T-cell (primary cell): Measurements from ENCODE around the gene ELAVL4. TPM values are rescaled to one million over a fixed set of nuclear protein-coding genes. Genes with fewer than 3 reads are reported as not detected.

ENCODE experiments used
- ATAC-seq, 4 experiments: fragments of 200-7000 bp in 3 of 4; fragments of 150-1000 bp in 1 of 4; cut with Tn5 transposase; replicated peaks in 1 of 4; 1 replicate in 3 of 4; 2 replicates in 1 of 4; pipeline ENCODE4 v1.10.0; 2021; ENCODE audit warnings: moderate library complexity in 3 of 4, mild to moderate bottlenecking in 2 of 4, moderate number of reproducible peaks in 1 of 4
- CTCF ChIA-PET, 2 donors: fragments of 300-600 bp; sonication (Branson Sonifier 250); formaldehyde crosslinking; loops; one replicate each; lab custom pipeline; 2022; ENCODE audit warnings: antibody characterized with exemption in 2 of 2; lab: Charles Lee
- POLR2A ChIA-PET, 2 donors: fragments of 300-600 bp; sonication (Branson Sonifier 250); formaldehyde crosslinking; loops; one replicate each; lab custom pipeline; 2022; ENCODE audit warnings: antibody characterized with exemption in 2 of 2; lab: Charles Lee
- DNase-seq, 35 experiments: peaks; one replicate each; pipeline versions ENCODE4 v3.0.0 to v3.0.0-alpha.2; 2013 to 2023
- H3K27ac ChIP-seq: one replicate; pipeline ENCODE4 v1.5.1; 2013; ENCODE audit warnings: low read length
- H3K27me3 ChIP-seq, 2 experiments: replicated peaks in 1 of 2; 1 replicate in 1 of 2; 2 replicates in 1 of 2; pipeline versions ENCODE4 v1.6.1 to v1.7.0; 2013; ENCODE audit warnings: low read length in 1 of 2, mixed read lengths in 1 of 2; ENCODE audit not compliant: control insufficient read depth in 2 of 2, insufficient read depth in 2 of 2; ENCODE audit errors: extremely low read depth in 1 of 2
- H3K36me3 ChIP-seq, 2 donors: 1 replicate in 1 of 2; 2 replicates in 1 of 2; pipeline versions ENCODE4 v1.6.1 to v1.7.0; 2013; ENCODE audit warnings: low read length in 1 of 2; ENCODE audit not compliant: control insufficient read depth in 2 of 2, insufficient read depth in 1 of 2; ENCODE audit errors: extremely low read depth in 1 of 2
- H3K4me1 ChIP-seq, 2 experiments: 1 replicate in 1 of 2; 2 replicates in 1 of 2; pipeline versions ENCODE4 v1.6.1 to v1.7.0; 2013; ENCODE audit warnings: low read length in 2 of 2, mixed read lengths in 1 of 2; ENCODE audit not compliant: insufficient read depth in 2 of 2, control insufficient read depth in 1 of 2; ENCODE audit errors: extremely low read depth in 1 of 2
- H3K4me3 ChIP-seq, 2 donors: 1 replicate in 1 of 2; 2 replicates in 1 of 2; pipeline versions ENCODE4 v1.5.1 to v1.7.0; 2013; ENCODE audit warnings: mild to moderate bottlenecking in 2 of 2, low read length in 1 of 2, moderate library complexity in 1 of 2; ENCODE audit not compliant: control insufficient read depth in 1 of 2; ENCODE audit errors: extremely low read depth in 1 of 2
- H3K9me3 ChIP-seq: 2 replicates; pipeline ENCODE4 v1.7.0; 2013
- H3K27ac Mint-ChIP-seq, 2 donors: one replicate each; pipeline ENCODE4 v1.8.0; 2020 to 2021; ENCODE audit warnings: mild to moderate bottlenecking in 2 of 2, mixed read lengths in 2 of 2
- H3K27me3 Mint-ChIP-seq, 2 donors: one replicate each; pipeline ENCODE4 v1.8.0; 2021 to 2022; ENCODE audit warnings: mixed read lengths in 2 of 2
- H3K36me3 Mint-ChIP-seq: one replicate; pipeline ENCODE4 v1.8.0; 2021; ENCODE audit warnings: mixed read lengths
- H3K4me1 Mint-ChIP-seq, 3 donors: one replicate each; pipeline ENCODE4 v1.8.0; 2020 to 2022; ENCODE audit warnings: mixed read lengths in 3 of 3, mild to moderate bottlenecking in 1 of 3
- H3K4me3 Mint-ChIP-seq, 3 donors: one replicate each; pipeline ENCODE4 v1.8.0; 2020 to 2022; ENCODE audit warnings: mild to moderate bottlenecking in 3 of 3, mixed read lengths in 3 of 3, moderate library complexity in 3 of 3
- H3K9me3 Mint-ChIP-seq, 3 donors: one replicate each; pipeline ENCODE4 v1.8.0; 2020 to 2022; ENCODE audit warnings: mixed read lengths in 3 of 3
- WGBS: methylation state at CpG from one replicate; pipeline ENCODE4 v1.1.5; 2013; ENCODE audit warnings: missing lambda C conversion rate; ENCODE audit not compliant: insufficient coverage; 5-methylcytosine and 5-hydroxymethylcytosine counted together
- total RNA-seq, 35 experiments: library from RNA in 6 of 35; stranded (reverse) in 6 of 35; fragments of 120-200 nt in 1 of 35; gene quantifications; one replicate each; pipeline versions ENCODE4 v1.2.1 to v1.2.4 and lab custom pipeline; 2013 to 2026

The ELAVL4 gene
- total RNA-seq, 5 donors from 2014 or later (not counting 1 experiment from before 2014, with no cell fraction given), result not detected

DNA sequence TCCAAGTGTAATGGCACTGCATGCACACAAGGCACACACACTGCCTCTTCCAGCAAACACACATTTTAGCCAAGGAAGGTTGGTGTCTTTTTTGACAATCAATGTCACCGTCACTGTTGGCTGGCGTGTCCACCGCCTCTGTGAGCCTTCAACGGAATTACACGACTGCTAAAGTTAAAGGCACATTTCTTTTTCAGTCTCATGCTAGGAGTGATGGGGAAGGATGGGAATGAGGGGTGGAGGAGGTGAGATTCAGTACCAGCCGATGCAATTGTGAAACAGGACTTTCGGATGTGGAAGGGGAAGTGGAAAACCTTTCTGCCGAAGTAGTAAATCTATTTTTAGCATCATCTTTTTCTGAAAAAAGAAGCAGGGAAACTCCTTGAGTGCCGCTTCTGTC is 1.4 kb downstream of the ELAVL4 start:
- peaks cover 49 to 62% of the 10 kb centered on the region in 2 donors for H3K27me3 Mint-ChIP-seq
- WGBS, result 0% methylated on average over 3 of the region's 9 CpGs
- DNase-seq (no peak), ATAC-seq (no peak)
- H3K4me1 Mint-ChIP-seq, result peaks cover 20 to 23% (median 21%) of the 10 kb centered on the region in 3 donors
- no peaks in the 10 kb centered on the region for H3K9me3 Mint-ChIP-seq
- POLR2A ChIA-PET, result no interaction called here
- no peak overlapping the region for H3K27ac ChIP-seq
- H3K36me3 ChIP-seq, result no peaks in the 10 kb centered on the region
- CTCF ChIA-PET, result no interaction called here
- peak overlapping the region; percentile 35 to 79 (median 47) for H3K4me3 Mint-ChIP-seq
- peak overlapping the region in 1 of 2 donors; percentile 1 for H3K27ac Mint-ChIP-seq
- no peaks in the 10 kb centered on the region for H3K36me3 Mint-ChIP-seq
- H3K9me3 ChIP-seq, result no peaks in the 10 kb centered on the region
- H3K4me1 ChIP-seq, result peaks cover 0 to 9% of the 10 kb centered on the region in 2 experiments
- peak overlapping the region in 1 of 2 donors; percentile 45 for H3K4me3 ChIP-seq
- H3K27me3 ChIP-seq, result peaks cover 0 to 9% of the 10 kb centered on the region in 2 experiments

DNA sequence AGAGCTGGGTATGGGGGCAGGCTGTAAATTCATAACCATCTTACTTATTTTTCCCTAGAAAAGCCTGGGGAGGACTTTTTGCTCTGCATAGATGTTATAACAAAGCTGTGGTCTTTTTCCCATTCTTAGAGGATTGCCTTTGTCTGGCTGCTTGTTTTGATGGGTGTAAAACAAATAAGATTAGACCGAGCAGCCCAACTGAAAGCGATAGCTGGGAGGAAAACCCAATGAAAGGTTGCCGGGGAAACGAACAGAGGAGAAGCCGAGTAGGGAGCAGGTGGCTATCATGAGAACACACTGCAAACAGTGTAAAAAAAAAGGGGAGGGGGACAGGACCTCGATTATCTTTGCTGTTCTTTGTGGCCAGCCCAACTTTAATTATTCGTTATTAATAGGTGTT is 1.9 kb downstream of the ELAVL4 start:
- Histone ChIP-seq H3K4me3 (peak overlapping the region in 1 of 2 donors; percentile 45), H3K4me1 (peaks cover 0 to 9% of the 10 kb centered on the region in 2 experiments), H3K9me3 (no peaks in the 10 kb centered on the region), H3K27ac (no peak overlapping the region), H3K27me3 (peaks cover 0 to 9% of the 10 kb centered on the region in 2 experiments), H3K36me3 (no peaks in the 10 kb centered on the region)
- Mint-ChIP-seq H3K4me3 (peak overlapping the region in 2 of 3 donors; percentile 47 to 79), H3K9me3 (no peaks in the 10 kb centered on the region), H3K4me1 (peaks cover 20 to 23% (median 21%) of the 10 kb centered on the region in 3 donors), H3K27me3 (peaks cover 49 to 62% of the 10 kb centered on the region in 2 donors), H3K27ac (no peak overlapping the region), H3K36me3 (no peaks in the 10 kb centered on the region)
- ChIA-PET POLR2A (no interaction called here), CTCF (no interaction called here)
- ATAC-seq (no peak), DNase-seq (no peak)
- 3% methylated on average over 4 of the region's 7 CpGs for WGBS

DNA sequence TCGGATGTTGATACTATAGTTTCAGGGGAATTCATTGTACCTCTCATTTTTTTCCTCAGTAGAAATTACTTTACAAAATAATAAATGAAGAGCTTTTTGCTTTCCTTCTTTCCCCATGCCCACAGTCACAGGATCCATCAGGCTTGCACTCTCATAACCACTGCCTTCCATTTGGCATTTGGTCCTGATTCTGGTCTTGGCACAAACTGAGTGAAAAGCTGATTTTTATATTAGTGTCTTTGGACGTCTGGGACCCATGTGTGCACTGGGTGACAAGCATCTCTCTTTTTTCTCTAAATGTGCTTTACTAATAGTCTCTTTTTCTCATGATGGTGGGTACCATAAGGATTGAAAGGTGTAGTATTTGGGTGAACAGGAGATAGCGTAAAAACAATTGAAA is 2.8 kb downstream of the ELAVL4 start:
- H3K36me3 Mint-ChIP-seq, result no peaks in the 10 kb centered on the region
- Histone ChIP-seq H3K4me3 (no peak overlapping the region), H3K27ac (no peak overlapping the region), H3K36me3 (no peaks in the 10 kb centered on the region), H3K27me3 (peaks cover 0 to 5% of the 10 kb centered on the region in 2 experiments), H3K9me3 (no peaks in the 10 kb centered on the region), H3K4me1 (peaks cover 0 to 9% of the 10 kb centered on the region in 2 experiments)
- no peak overlapping the region for H3K27ac Mint-ChIP-seq
- H3K9me3 Mint-ChIP-seq, result no peaks in the 10 kb centered on the region
- ATAC-seq (no peak), DNase-seq (no peak)
- WGBS, result 80% methylated on average over 1 of the region's 3 CpGs
- H3K4me3 Mint-ChIP-seq, result no peak overlapping the region
- H3K4me1 Mint-ChIP-seq, result peaks cover 20 to 23% (median 21%) of the 10 kb centered on the region in 3 donors
- POLR2A ChIA-PET, result no interaction called here
- peaks cover 43 to 56% of the 10 kb centered on the region in 2 donors for H3K27me3 Mint-ChIP-seq
- CTCF ChIA-PET, result no interaction called here

DNA sequence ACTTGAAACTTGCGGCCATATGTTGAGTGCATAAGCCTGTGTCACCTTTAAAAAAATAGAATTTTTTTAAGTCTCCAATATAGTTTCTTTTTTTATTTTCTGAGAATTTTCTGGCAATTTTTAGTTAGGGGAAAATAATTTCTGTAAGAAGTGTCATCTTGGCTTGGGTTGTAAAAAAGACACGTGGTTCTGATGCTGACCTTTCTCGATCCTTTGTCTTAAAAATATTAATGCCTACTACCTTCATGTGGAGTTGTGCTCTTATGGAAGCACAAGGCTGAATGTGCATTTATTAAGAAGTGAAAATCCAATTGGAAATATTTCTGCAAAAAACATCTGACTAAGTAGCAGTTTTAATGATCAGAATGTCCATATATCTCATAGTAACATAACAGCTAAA is 3.5 kb downstream of the ELAVL4 start:
- POLR2A ChIA-PET, result no interaction called here

DNA sequence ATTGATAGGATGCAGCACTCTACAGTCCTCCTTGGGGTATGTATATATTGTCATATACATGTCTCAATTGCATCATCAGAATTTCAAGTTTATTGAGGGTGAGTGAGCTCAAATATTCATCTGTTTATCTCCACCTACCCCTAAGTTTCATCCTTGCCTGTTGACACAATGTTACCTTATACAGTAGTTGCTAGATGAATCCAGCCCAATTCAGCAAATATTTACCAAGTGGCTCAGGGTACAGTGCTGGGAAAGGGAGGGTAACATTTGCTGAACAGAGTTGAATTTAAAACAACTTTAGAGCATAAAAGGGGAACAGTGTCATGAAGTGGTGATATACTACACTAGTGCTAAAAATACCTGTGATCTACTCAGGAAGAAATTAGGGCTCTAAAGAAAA is 14.4 kb downstream of the ELAVL4 start:
- Mint-ChIP-seq H3K4me3 (no peak overlapping the region), H3K9me3 (no peaks in the 10 kb centered on the region), H3K4me1 (no peaks in the 10 kb centered on the region), H3K36me3 (no peaks in the 10 kb centered on the region), H3K27me3 (peaks cover 7 to 12% of the 10 kb centered on the region in 2 donors), H3K27ac (no peak overlapping the region)
- ChIA-PET CTCF (no interaction called here), POLR2A (no interaction called here)
- Histone ChIP-seq H3K27me3 (no peaks in the 10 kb centered on the region), H3K9me3 (no peaks in the 10 kb centered on the region), H3K4me1 (no peaks in the 10 kb centered on the region), H3K36me3 (no peaks in the 10 kb centered on the region), H3K4me3 (no peak overlapping the region), H3K27ac (no peak overlapping the region)
- ATAC-seq (no peak), DNase-seq (no peak)

More for the DNA sequence above, 3.5 kb downstream of the ELAVL4 start:
- ATAC-seq (no peak), DNase-seq (no peak)
- WGBS, result no CpG with 5 or more reads among the region's 3 CpGs
- H3K27ac ChIP-seq, result no peak overlapping the region
- H3K36me3 ChIP-seq, result no peaks in the 10 kb centered on the region
- H3K9me3 ChIP-seq, result no peaks in the 10 kb centered on the region
- peaks cover 0 to 9% of the 10 kb centered on the region in 2 experiments for H3K4me1 ChIP-seq
- Mint-ChIP-seq H3K4me1 (peaks cover 20 to 23% (median 21%) of the 10 kb centered on the region in 3 donors), H3K27me3 (peaks cover 41 to 54% of the 10 kb centered on the region in 2 donors), H3K4me3 (no peak overlapping the region), H3K9me3 (no peaks in the 10 kb centered on the region), H3K36me3 (no peaks in the 10 kb centered on the region), H3K27ac (no peak overlapping the region)
- peaks cover 0 to 5% of the 10 kb centered on the region in 2 experiments for H3K27me3 ChIP-seq
- no peak overlapping the region for H3K4me3 ChIP-seq
- CTCF ChIA-PET, result interaction anchor here in 1 of 2 donors (0.7 kb wide), 1 partner anchor 35 kb away, joined by 3 read pairs; no protein-coding TSS in a partner anchor

DNA sequence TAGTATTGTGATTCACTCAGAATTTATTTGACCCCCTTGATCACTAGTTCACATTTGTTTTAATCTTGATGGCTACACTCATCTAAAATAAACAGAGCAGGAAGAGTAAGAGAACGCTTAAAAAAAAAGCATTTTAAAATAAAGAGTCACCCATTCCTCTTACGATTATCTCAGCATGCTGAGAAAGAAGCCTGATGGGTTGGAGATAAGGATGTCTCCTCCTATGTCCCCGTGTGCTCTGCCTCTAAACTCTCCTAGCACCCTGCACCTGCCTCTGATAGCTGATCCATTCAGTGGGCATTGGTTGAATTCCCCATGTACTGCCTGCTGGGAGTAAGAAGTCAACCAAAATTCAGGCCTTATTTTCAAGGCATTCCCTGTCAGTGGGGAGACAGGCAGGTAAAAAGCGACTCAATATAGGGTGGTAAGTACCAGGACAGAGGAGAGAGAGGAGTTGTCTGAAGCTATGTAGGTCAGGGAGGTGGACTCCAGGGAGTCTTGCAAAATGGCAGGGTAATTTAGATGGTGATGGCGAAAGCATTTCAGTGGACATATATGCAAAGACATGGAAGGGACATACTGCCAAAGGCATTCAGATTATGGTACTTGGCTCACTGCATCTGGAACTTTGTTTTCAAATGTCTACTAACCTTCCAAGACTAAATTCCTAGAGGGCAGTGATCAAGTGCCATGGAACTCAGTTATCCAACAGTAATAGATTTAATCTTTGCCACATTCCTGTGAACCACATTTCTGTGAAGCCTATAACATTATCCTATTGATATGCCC is 18.4 kb downstream of the ELAVL4 start:
- ATAC-seq (no peak), DNase-seq (no peak)
- H3K9me3 Mint-ChIP-seq, result no peaks in the 10 kb centered on the region
- no peaks in the 10 kb centered on the region for H3K36me3 Mint-ChIP-seq
- no peak overlapping the region for H3K27ac Mint-ChIP-seq
- WGBS, result 86% methylated on average over 1 of the region's 5 CpGs
- Histone ChIP-seq H3K36me3 (no peaks in the 10 kb centered on the region), H3K4me1 (no peaks in the 10 kb centered on the region), H3K27me3 (no peaks in the 10 kb centered on the region), H3K27ac (no peak overlapping the region), H3K4me3 (no peak overlapping the region), H3K9me3 (no peaks in the 10 kb centered on the region)
- H3K4me1 Mint-ChIP-seq, result no peaks in the 10 kb centered on the region
- ChIA-PET POLR2A (no interaction called here), CTCF (no interaction called here)
- peaks cover 6 to 12% of the 10 kb centered on the region in 2 donors for H3K27me3 Mint-ChIP-seq
- H3K4me3 Mint-ChIP-seq, result no peak overlapping the region
